ENCODE results near the gene NUP93.

GRCh38 chr16:56742030-56742984 lies 12.4 kb downstream of the NUP93 start:
- no peak for TF ChIP-seq ZNF76 (tag by site-specific recombination; IDR thresholded peaks at IDR 0.05; ENCODE audit: borderline replicate concordance, low read depth)
- TF ChIP-seq ZNF473 (tag by site-specific recombination; IDR thresholded peaks at IDR 0.05): no peak
- TF ChIP-seq CTCF (tag by site-specific recombination; IDR thresholded peaks at IDR 0.05): no peak
- TF ChIP-seq, protein P1, sequence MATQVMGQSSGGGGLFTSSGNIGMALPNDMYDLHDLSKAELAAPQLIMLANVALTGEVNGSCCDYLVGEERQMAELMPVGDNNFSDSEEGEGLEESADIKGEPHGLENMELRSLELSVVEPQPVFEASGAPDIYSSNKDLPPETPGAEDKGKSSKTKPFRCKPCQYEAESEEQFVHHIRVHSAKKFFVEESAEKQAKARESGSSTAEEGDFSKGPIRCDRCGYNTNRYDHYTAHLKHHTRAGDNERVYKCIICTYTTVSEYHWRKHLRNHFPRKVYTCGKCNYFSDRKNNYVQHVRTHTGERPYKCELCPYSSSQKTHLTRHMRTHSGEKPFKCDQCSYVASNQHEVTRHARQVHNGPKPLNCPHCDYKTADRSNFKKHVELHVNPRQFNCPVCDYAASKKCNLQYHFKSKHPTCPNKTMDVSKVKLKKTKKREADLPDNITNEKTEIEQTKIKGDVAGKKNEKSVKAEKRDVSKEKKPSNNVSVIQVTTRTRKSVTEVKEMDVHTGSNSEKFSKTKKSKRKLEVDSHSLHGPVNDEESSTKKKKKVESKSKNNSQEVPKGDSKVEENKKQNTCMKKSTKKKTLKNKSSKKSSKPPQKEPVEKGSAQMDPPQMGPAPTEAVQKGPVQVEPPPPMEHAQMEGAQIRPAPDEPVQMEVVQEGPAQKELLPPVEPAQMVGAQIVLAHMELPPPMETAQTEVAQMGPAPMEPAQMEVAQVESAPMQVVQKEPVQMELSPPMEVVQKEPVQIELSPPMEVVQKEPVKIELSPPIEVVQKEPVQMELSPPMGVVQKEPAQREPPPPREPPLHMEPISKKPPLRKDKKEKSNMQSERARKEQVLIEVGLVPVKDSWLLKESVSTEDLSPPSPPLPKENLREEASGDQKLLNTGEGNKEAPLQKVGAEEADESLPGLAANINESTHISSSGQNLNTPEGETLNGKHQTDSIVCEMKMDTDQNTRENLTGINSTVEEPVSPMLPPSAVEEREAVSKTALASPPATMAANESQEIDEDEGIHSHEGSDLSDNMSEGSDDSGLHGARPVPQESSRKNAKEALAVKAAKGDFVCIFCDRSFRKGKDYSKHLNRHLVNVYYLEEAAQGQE (tag by site-specific recombination; IDR thresholded peaks at IDR 0.05): no peak
- TF ChIP-seq ZNF132 (tag by site-specific recombination; IDR thresholded peaks at IDR 0.05; ENCODE audit: borderline replicate concordance): no peak
- no peak for TF ChIP-seq OVOL3 (tag by site-specific recombination; IDR thresholded peaks at IDR 0.05)
- no peak for TF ChIP-seq ZNF792 (tag by site-specific recombination; IDR thresholded peaks at IDR 0.05)
- no peak for TF ChIP-seq ZBTB7A (tag by site-specific recombination; IDR thresholded peaks at IDR 0.05; ENCODE audit: low read depth)
- no peak for TF ChIP-seq ZNF645 (tag by site-specific recombination; IDR thresholded peaks at IDR 0.05)
- TF ChIP-seq BCL11A (tag by site-specific recombination; IDR thresholded peaks at IDR 0.05; ENCODE audit: low read depth): no peak
- TF ChIP-seq, protein P2, sequence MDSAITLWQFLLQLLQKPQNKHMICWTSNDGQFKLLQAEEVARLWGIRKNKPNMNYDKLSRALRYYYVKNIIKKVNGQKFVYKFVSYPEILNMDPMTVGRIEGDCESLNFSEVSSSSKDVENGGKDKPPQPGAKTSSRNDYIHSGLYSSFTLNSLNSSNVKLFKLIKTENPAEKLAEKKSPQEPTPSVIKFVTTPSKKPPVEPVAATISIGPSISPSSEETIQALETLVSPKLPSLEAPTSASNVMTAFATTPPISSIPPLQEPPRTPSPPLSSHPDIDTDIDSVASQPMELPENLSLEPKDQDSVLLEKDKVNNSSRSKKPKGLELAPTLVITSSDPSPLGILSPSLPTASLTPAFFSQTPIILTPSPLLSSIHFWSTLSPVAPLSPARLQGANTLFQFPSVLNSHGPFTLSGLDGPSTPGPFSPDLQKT (IDR thresholded peaks at IDR 0.05; ENCODE audit: borderline replicate concordance, low read depth, low read length): no peak
- no peak for TF ChIP-seq ZNF664 (tag by site-specific recombination; IDR thresholded peaks at IDR 0.05)
- no peak for TF ChIP-seq ZBTB26 (tag by site-specific recombination; optimal IDR thresholded peaks at IDR 0.05)

Measured in HEK293 (cell line).